ENCODE measurements around the gene TBATA.

- TF ChIP-seq CTCF (IDR thresholded peaks at IDR 0.05) (no peak), POLR2AphosphoS5 (IDR thresholded peaks at IDR 0.05) (no peak), POLR2A (IDR thresholded peaks at IDR 0.05) (no peak), EP300 (IDR thresholded peaks at IDR 0.05) (no peak)
These were observed 16.1 kb downstream of the TBATA start for GRCh38 chr10:70769121-70769520.
